Tibial artery (tissue), 4 donors: ENCODE data around the gene GPNMB.

Experiments
- DNase-seq, 2 donors: peaks; one replicate each; pipeline ENCODE4 v3.0.0-alpha.2; 2019
- H3K27ac ChIP-seq, 2 donors: fragments of 200-600 bp; sonication (generic) in 1 of 2; 1 replicate in 1 of 2; 2 replicates in 1 of 2; pipeline ENCODE4 v1.5.1; 2018 to 2019; ENCODE audit warnings: mild to moderate bottlenecking in 1 of 2
- H3K27me3 ChIP-seq, 2 donors: fragments of 200-600 bp; sonication (generic) in 1 of 2; one replicate each; pipeline versions ENCODE4 v1.5.1 to v1.6.0; 2016 to 2019
- H3K36me3 ChIP-seq, 3 donors: fragments of 200-600 bp; sonication (generic) in 2 of 3; one replicate each; pipeline ENCODE4 v1.5.1; 2016 to 2019; ENCODE audit warnings: mild to moderate bottlenecking in 2 of 3
- H3K4me1 ChIP-seq, 4 donors: fragments of 200-600 bp; sonication (generic) in 2 of 4; 1 replicate in 3 of 4; 2 replicates in 1 of 4; pipeline ENCODE4 v1.5.1; 2016 to 2019
- H3K4me3 ChIP-seq, 2 donors: fragments of 200-600 bp; sonication (generic) in 1 of 2; 1 replicate in 1 of 2; 2 replicates in 1 of 2; pipeline ENCODE4 v1.5.1; 2018 to 2019; ENCODE audit warnings: mild to moderate bottlenecking in 2 of 2
- H3K9me3 ChIP-seq, 3 donors: fragments of 200-600 bp; sonication (generic) in 1 of 3; one replicate each; pipeline ENCODE4 v1.5.1; 2016 to 2019
- intact Hi-C: fragments of 100-400 bp; cut with DNase I; formaldehyde crosslinking; loops from one replicate; pipeline ENCODE4 v1.15.0; 2023; ENCODE audit warnings: low total_unique reads
- TF ChIP-seq, protein P1 (sequence below), 2 experiments: fragments of 200-600 bp in 1 of 2; fragments of 450-650 bp in 1 of 2; IDR thresholded peaks; one replicate each; pipeline ENCODE4 v1.5.1; 2017 to 2019; ENCODE audit warnings: antibody characterized with exemption in 2 of 2, mild to moderate bottlenecking in 1 of 2, moderate library complexity in 1 of 2

The GPNMB gene

DNA sequence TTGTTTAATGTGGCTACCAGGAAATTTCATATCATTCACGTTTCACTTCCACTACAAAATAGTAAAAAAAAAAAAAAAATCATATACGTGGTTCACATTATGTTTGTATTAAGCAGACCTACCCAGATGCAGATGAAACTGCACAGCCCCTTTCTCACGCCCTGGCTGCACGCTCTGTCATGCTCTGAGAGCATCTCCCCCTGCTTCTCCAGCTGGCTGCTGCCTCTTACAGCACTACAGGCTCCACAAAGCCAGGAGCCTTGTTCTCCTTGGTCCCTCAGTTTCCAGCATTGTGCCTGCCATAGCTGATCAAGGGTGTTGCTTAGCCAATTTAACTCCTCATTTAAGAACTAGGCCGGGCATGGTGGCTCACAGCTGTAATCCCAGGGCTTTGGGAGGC lies 6.9 kb upstream of the GPNMB start:
- TF ChIP-seq, protein P1, sequence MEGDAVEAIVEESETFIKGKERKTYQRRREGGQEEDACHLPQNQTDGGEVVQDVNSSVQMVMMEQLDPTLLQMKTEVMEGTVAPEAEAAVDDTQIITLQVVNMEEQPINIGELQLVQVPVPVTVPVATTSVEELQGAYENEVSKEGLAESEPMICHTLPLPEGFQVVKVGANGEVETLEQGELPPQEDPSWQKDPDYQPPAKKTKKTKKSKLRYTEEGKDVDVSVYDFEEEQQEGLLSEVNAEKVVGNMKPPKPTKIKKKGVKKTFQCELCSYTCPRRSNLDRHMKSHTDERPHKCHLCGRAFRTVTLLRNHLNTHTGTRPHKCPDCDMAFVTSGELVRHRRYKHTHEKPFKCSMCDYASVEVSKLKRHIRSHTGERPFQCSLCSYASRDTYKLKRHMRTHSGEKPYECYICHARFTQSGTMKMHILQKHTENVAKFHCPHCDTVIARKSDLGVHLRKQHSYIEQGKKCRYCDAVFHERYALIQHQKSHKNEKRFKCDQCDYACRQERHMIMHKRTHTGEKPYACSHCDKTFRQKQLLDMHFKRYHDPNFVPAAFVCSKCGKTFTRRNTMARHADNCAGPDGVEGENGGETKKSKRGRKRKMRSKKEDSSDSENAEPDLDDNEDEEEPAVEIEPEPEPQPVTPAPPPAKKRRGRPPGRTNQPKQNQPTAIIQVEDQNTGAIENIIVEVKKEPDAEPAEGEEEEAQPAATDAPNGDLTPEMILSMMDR (IDR thresholded peaks at IDR 0.05), result no peak
- Histone ChIP-seq H3K4me3 (no peak overlapping the region), H3K27ac (no peak overlapping the region), H3K36me3 (no peaks in the 10 kb centered on the region), H3K9me3 (no peaks in the 10 kb centered on the region), H3K27me3 (no peaks in the 10 kb centered on the region), H3K4me1 (peaks cover 0 to 13% (median 7%) of the 10 kb centered on the region in 4 donors)
- DNase-seq, result no peak
- intact Hi-C loops, result no loop called here

DNA sequence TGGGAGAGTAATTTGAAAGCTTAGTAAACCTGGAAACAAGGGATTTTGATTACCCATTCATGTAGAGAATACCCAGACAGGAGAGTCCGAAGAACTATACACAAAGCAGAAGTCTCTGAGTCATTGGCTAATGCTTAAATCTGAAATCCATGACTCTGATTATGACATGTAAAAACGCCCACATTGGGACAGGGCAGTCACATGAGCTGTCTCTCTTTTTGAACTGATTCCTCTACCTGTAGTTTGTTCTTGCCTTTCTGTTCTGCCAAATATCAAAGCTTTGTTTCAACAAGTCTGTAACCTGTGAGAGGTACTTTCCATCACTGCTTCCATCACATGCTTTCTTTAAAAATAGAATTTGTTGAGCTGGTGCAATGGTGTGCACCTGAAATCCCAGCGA lies 4.3 kb upstream of the GPNMB start:
- no peaks in the 10 kb centered on the region for H3K36me3 ChIP-seq
- no peak overlapping the region for H3K27ac ChIP-seq
- intact Hi-C loops, result no loop called here
- no peaks in the 10 kb centered on the region for H3K9me3 ChIP-seq
- no peaks in the 10 kb centered on the region for H3K27me3 ChIP-seq
- no peak overlapping the region for H3K4me3 ChIP-seq
- H3K4me1 ChIP-seq, result peaks cover 0 to 19% (median 13%) of the 10 kb centered on the region in 4 donors
- DNase-seq, result no peak
- TF ChIP-seq, protein P1 (IDR thresholded peaks at IDR 0.05), result no peak

GRCh38 chr7:23242935-23243334 lies 3.6 kb upstream of the GPNMB start:
- H3K4me3 ChIP-seq, result peak overlapping the region in 1 of 2 donors; percentile 1
- no peaks in the 10 kb centered on the region for H3K27me3 ChIP-seq
- no peaks in the 10 kb centered on the region for H3K9me3 ChIP-seq
- no peaks in the 10 kb centered on the region for H3K36me3 ChIP-seq
- peaks cover 0 to 22% (median 14%) of the 10 kb centered on the region in 4 donors for H3K4me1 ChIP-seq
- H3K27ac ChIP-seq, result peak overlapping the region; percentile 67 to 71
- intact Hi-C loops, result no loop called here
- no peak for DNase-seq
- TF ChIP-seq, protein P1 (IDR thresholded peaks at IDR 0.05), result no peak

DNA sequence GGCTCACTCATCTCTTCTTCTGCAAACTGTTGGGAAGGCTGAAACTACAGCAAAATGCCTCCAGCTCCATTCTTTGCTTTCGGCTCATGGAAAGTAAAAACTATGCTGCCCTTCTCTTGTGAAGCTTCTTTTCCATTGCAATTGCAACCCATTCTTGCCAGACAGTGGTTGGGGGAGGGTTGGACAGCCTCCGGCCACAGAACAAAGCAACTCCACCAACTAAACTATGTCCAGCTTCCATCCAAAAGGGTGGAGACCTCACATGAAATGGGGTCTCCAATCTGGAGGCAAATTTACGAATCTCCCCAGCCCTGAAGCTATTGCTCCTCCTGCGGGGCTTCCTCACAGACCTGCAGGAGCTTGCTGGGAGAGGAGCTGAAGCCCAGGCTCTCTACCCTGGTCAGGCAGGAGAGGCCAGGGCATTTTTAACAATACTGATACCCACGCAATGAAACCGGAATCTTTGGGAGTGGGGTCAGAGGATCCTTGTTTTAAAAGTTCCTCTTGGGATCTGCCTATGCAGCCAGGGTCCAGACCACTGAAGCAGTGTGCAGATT lies 549 bp downstream of the GPNMB start:
- Histone ChIP-seq H3K36me3 (peaks cover 0 to 7% (median 0%) of the 10 kb centered on the region in 3 donors), H3K27ac (peak overlapping the region; percentile 91 to 94), H3K9me3 (no peaks in the 10 kb centered on the region), H3K4me1 (peaks cover 0 to 41% (median 23%) of the 10 kb centered on the region in 4 donors), H3K4me3 (peak overlapping the region; percentile 64 to 69), H3K27me3 (no peaks in the 10 kb centered on the region)
- TF ChIP-seq, protein P1 (IDR thresholded peaks at IDR 0.05), result no peak
- intact Hi-C loops, result loop anchor here (5.0 kb wide), 1 partner anchor 65 kb away; the partner anchor contains the start of gene NUP42
- DNase-seq, result no peak

- H3K27me3 ChIP-seq, result no peaks in the 10 kb centered on the region
- peak; percentile 46 to 75 for DNase-seq
Observed at GRCh38 chr7:23247603-23248335, 1.2 kb downstream of the GPNMB start.

More at GRCh38 chr7:23247603-23248335, 1.2 kb downstream of the GPNMB start:
- TF ChIP-seq, protein P1 (IDR thresholded peaks at IDR 0.05), result no peak
- peaks cover 0 to 37% (median 22%) of the 10 kb centered on the region in 4 donors for H3K4me1 ChIP-seq
- no peaks in the 10 kb centered on the region for H3K9me3 ChIP-seq
- H3K27ac ChIP-seq, result peak overlapping the region; percentile 91 to 94
- intact Hi-C loops, result loop anchor here (5.0 kb wide), 1 partner anchor 65 kb away; the partner anchor contains the start of gene NUP42
- H3K36me3 ChIP-seq, result peaks cover 0 to 7% (median 0%) of the 10 kb centered on the region in 3 donors
- peak overlapping the region; percentile 64 to 69 for H3K4me3 ChIP-seq
